Fibroblast of lung (primary cell): ENCODE results near the gene HAUS3.

Experiments used
- EZH2 ChIP-seq: IDR thresholded peaks from 2 replicates; pipeline ENCODE4 v1.5.1; 2012; ENCODE audit warnings: low read length, control low read depth, mild to moderate bottlenecking; ENCODE audit errors: missing control alignments
- TF ChIP-seq, protein P1 (sequence below), 2 donors: IDR thresholded peaks in 1 of 2; conservative IDR thresholded peaks in 1 of 2; 1 replicate in 1 of 2; 2 replicates in 1 of 2; pipeline ENCODE4 v1.5.1; 2011 to 2012; ENCODE audit warnings: low read length in 2 of 2, control low read depth in 1 of 2, inconsistent platforms in 1 of 2, low read depth in 1 of 2, mild to moderate bottlenecking in 1 of 2

DNA sequence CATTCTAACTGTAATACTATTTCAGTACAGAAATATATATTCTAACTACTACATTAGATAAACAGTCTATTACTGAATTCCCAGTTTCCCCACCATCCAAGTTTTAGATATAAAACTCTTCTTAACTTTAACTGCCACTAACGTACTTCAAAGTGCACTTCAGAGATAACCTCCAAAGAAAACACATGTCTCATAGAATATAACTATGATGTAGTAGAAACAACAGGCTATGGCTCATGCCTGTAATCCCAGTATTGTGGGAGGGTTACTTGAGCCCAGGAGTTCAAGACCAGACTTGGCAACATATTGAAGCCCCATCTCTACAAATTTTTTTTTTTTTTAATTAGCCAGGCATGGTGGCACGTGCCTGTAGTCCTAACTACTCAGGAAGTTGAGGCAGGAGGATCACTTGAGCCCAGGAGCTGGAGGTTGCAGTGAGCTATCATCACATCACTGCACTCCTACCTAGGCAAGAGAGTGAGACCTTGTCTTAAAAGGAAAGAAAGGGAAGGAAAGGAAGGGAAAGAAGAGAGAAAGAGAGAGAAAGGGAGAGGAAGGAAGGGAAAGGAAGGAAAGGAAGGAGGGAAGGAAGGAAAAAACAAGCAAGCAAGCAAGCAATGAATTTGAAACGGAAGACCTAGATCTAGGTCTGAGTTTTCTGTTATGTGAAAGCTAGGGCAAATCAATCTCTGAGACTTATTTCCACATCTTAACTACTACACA lies 4.8 kb downstream of the HAUS3 start:
- TF ChIP-seq, protein P1, sequence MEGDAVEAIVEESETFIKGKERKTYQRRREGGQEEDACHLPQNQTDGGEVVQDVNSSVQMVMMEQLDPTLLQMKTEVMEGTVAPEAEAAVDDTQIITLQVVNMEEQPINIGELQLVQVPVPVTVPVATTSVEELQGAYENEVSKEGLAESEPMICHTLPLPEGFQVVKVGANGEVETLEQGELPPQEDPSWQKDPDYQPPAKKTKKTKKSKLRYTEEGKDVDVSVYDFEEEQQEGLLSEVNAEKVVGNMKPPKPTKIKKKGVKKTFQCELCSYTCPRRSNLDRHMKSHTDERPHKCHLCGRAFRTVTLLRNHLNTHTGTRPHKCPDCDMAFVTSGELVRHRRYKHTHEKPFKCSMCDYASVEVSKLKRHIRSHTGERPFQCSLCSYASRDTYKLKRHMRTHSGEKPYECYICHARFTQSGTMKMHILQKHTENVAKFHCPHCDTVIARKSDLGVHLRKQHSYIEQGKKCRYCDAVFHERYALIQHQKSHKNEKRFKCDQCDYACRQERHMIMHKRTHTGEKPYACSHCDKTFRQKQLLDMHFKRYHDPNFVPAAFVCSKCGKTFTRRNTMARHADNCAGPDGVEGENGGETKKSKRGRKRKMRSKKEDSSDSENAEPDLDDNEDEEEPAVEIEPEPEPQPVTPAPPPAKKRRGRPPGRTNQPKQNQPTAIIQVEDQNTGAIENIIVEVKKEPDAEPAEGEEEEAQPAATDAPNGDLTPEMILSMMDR (conservative IDR thresholded peaks at IDR 0.05 in 1 of 2, IDR thresholded peaks at IDR 0.05 in 1 of 2; ENCODE audit: low read depth in 1 of 2, low read length in 2 of 2) = no peak
- TF ChIP-seq EZH2 = no peak
